ENCODE measurements around the gene NRL. TPM values are rescaled to one million over a fixed set of nuclear protein-coding genes. Genes with fewer than 3 reads are reported as not detected.
"Not testable (repeated sequence)": the region's sequence is repeated elsewhere in the genome, so short reads cannot be mapped to it uniquely, and the experiment has no call there.

Gene NRL
- total RNA-seq, 1 experiment from 2014 or later = 0.66 TPM

DNA sequence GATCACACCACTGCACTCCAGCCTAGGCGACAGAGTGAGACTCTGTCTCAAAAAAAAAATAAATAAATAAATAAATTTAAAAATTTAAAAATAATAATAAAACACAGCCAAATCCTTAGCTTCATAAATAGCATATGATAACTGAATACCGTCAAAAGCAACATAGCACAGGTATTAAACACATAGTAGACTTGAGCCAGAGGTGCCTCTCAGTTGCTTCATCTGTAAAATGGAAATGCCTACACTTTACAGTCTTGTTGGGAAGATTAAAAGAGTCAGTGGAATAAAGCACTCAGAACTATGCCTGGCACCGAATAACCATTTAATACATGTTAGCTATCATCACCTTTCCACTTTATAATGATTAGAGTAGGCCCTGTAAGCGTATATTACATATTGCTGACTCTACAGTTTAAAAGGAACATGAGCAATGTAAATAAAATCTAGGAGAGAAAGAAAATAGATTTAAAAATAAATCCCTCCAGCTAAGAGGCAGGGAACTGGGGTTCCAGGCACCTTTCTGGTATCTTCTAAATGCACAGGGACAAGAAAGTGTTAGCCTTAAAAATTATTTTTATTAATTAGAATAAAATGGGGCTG is 8.0 kb downstream of the NRL start:
- Histone ChIP-seq H3K9me2 (ENCODE audit: insufficient read depth) (no peaks in the 10 kb centered on the region), H3K4me3 (replicated peaks in 1 of 2; ENCODE audit: low read depth in 1 of 2, low read length in 2 of 2) (no peak overlapping the region), H4K20me1 (ENCODE audit: insufficient read depth) (no peaks in the 10 kb centered on the region), H3K27ac (ENCODE audit: low read depth, low read length) (no peak overlapping the region), H3K36me3 (ENCODE audit: control insufficient read depth in 1 of 2, insufficient read depth in 2 of 2, low read length in 2 of 2) (no peaks in the 10 kb centered on the region), H3K4me1 (ENCODE audit: control insufficient read depth in 1 of 2, insufficient read depth in 2 of 2, low read length in 2 of 2) (peaks cover 2 to 9% of the 10 kb centered on the region in 2 experiments; a peak in 3 of 4 replicates), H3K9me3 (ENCODE audit: control insufficient read depth in 1 of 2, insufficient read depth in 1 of 2, low read depth in 1 of 2, low read length in 2 of 2) (peaks cover 0 to 5% of the 10 kb centered on the region in 2 experiments; a peak in 1 of 4 replicates), H3K27me3 (ENCODE audit: insufficient read depth, low read length) (no peaks in the 10 kb centered on the region), H3K9ac (ENCODE audit: low read length) (no peak overlapping the region), H3K79me2 (ENCODE audit: insufficient read depth, low read length) (no peaks in the 10 kb centered on the region), H2AFZ (ENCODE audit: low read depth, low read length, poor library complexity, severe bottlenecking) (no peak overlapping the region), H3K4me2 (ENCODE audit: low read length) (no peak overlapping the region)
- ChIA-PET CTCF (interaction anchor here (0.5 to 5.5 kb wide), 3 partner anchors 14 to 63 kb away, joined by 3 to 116 read pairs (median 73); partner anchors contain the start of gene PCK2), POLR2A (interaction anchor here (1.0 to 3.6 kb wide), 4 partner anchors 9 to 49 kb away, joined by 3 to 20 read pairs (median 8); partner anchors contain the start of gene PCK2), RAD21 (ENCODE audit: low non-redundant PET in 1 of 2, low total read pairs in 2 of 2, uncharacterized antibody in 2 of 2, unreplicated experiment in 2 of 2) (interaction anchor here (1.0 to 1.5 kb wide), 2 partner anchors 9 to 49 kb away, joined by 3 to 4 read pairs; no protein-coding TSS in a partner anchor)
- ATAC-seq (no peak), DNase-seq (ENCODE audit: low read depth, low spot score) (no peak)
- intact Hi-C loops (cut with micrococcal nuclease) = no loop called here
- TF ChIP-seq POLR2AphosphoS5 (IDR thresholded peaks at IDR 0.05; ENCODE audit: low read depth, low read length) = no peak
- no TSS peak for BruUV-seq (replicated peaks)

DNA sequence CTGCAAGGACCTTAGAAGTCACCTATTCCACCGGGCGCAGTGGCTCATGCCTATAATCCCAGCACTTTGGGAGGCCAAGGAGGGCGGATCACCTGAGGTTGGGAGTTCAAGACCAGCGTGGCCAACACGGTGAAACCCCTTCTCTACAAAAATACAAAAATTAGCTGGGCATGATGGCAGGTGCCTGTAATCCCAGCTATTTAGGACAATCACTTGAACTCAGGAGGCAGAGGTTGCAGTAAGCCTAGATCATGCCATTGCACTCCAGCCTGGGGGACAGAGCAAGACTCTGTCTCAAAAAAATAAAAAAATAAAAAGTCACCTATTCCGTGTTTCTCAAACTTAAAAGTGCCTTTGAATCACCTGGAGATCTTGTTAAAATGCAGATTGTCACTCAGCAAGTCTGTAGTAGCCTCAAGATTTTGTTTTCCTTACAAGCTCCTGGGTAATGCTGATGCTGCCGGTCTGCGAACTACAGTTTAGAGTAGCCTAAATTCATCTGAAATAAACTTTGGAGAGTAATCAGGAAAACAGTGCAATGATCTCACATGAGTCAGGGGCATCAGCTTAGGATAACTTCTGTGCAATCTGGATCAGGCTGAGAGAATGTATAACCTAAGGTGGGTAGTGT is 9.0 kb downstream of the NRL start:
- H3K27me3 ChIP-seq (ENCODE audit: insufficient read depth, low read length); H4K20me1 ChIP-seq (ENCODE audit: insufficient read depth); H3K9me2 ChIP-seq (ENCODE audit: insufficient read depth); ATAC-seq; H2AFZ ChIP-seq (ENCODE audit: low read depth, low read length, poor library complexity, severe bottlenecking); H3K4me1 ChIP-seq (ENCODE audit: control insufficient read depth in 1 of 2, insufficient read depth in 2 of 2, low read length in 2 of 2); DNase-seq (ENCODE audit: low read depth, low spot score); H3K36me3 ChIP-seq (ENCODE audit: control insufficient read depth in 1 of 2, insufficient read depth in 2 of 2, low read length in 2 of 2); H3K9ac ChIP-seq (ENCODE audit: low read length); H3K4me2 ChIP-seq (ENCODE audit: low read length); H3K27ac ChIP-seq (ENCODE audit: low read depth, low read length); intact Hi-C loops (cut with micrococcal nuclease); BruUV-seq (replicated peaks); H3K9me3 ChIP-seq (ENCODE audit: control insufficient read depth in 1 of 2, insufficient read depth in 1 of 2, low read depth in 1 of 2, low read length in 2 of 2); H3K4me3 ChIP-seq (replicated peaks in 1 of 2; ENCODE audit: low read depth in 1 of 2, low read length in 2 of 2); H3K79me2 ChIP-seq (ENCODE audit: insufficient read depth, low read length): not testable (repeated sequence)
- RAD21 ChIA-PET (ENCODE audit: low non-redundant PET in 1 of 2, low total read pairs in 2 of 2, uncharacterized antibody in 2 of 2, unreplicated experiment in 2 of 2) = interaction anchor here in 1 of 2 experiments (1.5 kb wide), 1 partner anchor 48 kb away, joined by 4 read pairs; no protein-coding TSS in a partner anchor
- CTCF ChIA-PET = interaction anchor here (5.4 kb wide), 1 partner anchor 49 kb away, joined by 116 read pairs; no protein-coding TSS in a partner anchor
- POLR2A ChIA-PET = interaction anchor here (0.9 to 3.6 kb wide), 4 partner anchors 9 to 48 kb away, joined by 3 to 20 read pairs (median 6); partner anchors contain the start of genes DCAF11, NRL and PCK2

Measured in HCT116 (cell line).